HUES64 (cell line): ENCODE data around the gene ZNF581.

ENCODE experiments used
- H3K27ac ChIP-seq: 2 replicates; pipeline ENCODE4 v1.7.0; 2013; ENCODE audit warnings: low read depth, low read length, inconsistent platforms
- H3K27me3 ChIP-seq: 2 replicates; pipeline ENCODE4 v1.6.1; 2013; ENCODE audit warnings: mild to moderate bottlenecking, low read length; ENCODE audit not compliant: insufficient read depth
- H3K36me3 ChIP-seq: 2 replicates; pipeline ENCODE4 v1.6.1; 2013; ENCODE audit warnings: mild to moderate bottlenecking, low read length; ENCODE audit not compliant: insufficient read depth
- H3K4me1 ChIP-seq: 2 replicates; pipeline ENCODE4 v1.6.1; 2013; ENCODE audit warnings: mild to moderate bottlenecking, low read length, moderate library complexity; ENCODE audit not compliant: insufficient read depth
- H3K4me3 ChIP-seq: 2 replicates; pipeline ENCODE4 v1.5.1; 2013; ENCODE audit warnings: mild to moderate bottlenecking, low read length, moderate library complexity
- H3K9ac ChIP-seq: 2 replicates; pipeline ENCODE4 v1.6.1; 2013; ENCODE audit warnings: mild to moderate bottlenecking, low read depth, low read length
- H3K9me3 ChIP-seq: 2 replicates; pipeline ENCODE4 v1.6.1; 2013; ENCODE audit warnings: low read depth, low read length; ENCODE audit not compliant: insufficient read depth
- WGBS: fragments of 150-250, 120-280 bp; methylation state at CpG from one replicate; pipeline ENCODE4 v1.1.7; 2013; ENCODE audit warnings: missing lambda C conversion rate; 5-methylcytosine and 5-hydroxymethylcytosine counted together

ZNF581 gene

GRCh38 chr19:55694241-55694655 is 50.8 kb downstream of the ZNF581 start:
- H3K36me3 ChIP-seq: peaks cover 71% of the 10 kb centered on the region
- H3K4me1 ChIP-seq: no peaks in the 10 kb centered on the region
- WGBS: 95% methylated on average over 15 of the region's 15 CpGs
- no peaks in the 10 kb centered on the region for H3K27me3 ChIP-seq
- H3K4me3 ChIP-seq: no peak overlapping the region
- no peak overlapping the region for H3K9ac ChIP-seq
- H3K9me3 ChIP-seq: no peaks in the 10 kb centered on the region
- no peak overlapping the region for H3K27ac ChIP-seq

GRCh38 chr19:55694656-55695491 is 51.4 kb downstream of the ZNF581 start:
- WGBS: 96% methylated on average over 30 of the region's 37 CpGs
- H3K27me3 ChIP-seq: no peaks in the 10 kb centered on the region
- H3K27ac ChIP-seq: no peak overlapping the region
- no peak overlapping the region for H3K9ac ChIP-seq
- H3K4me1 ChIP-seq: no peaks in the 10 kb centered on the region
- H3K4me3 ChIP-seq: no peak overlapping the region
- no peaks in the 10 kb centered on the region for H3K9me3 ChIP-seq
- H3K36me3 ChIP-seq: peaks cover 69% of the 10 kb centered on the region
